IPS DF 6.9 (cell line): ENCODE measurements around the gene SSH2.
"Not testable (repeated sequence)": the region's sequence is repeated elsewhere in the genome, so short reads cannot be mapped to it uniquely, and the experiment has no call there.

Source experiments
- DNase-seq: peaks from one replicate; pipeline ENCODE4 v3.0.0-alpha.2; 2013; ENCODE audit warnings: low read depth, low spot score
- H3K27ac ChIP-seq: one replicate; pipeline ENCODE4 v1.5.1; 2013; ENCODE audit warnings: low read length, control low read depth
- H3K27me3 ChIP-seq: 2 replicates; pipeline ENCODE4 v1.6.1; 2013; ENCODE audit warnings: mild to moderate bottlenecking, low read length; ENCODE audit not compliant: control insufficient read depth, insufficient read depth
- H3K36me3 ChIP-seq: 2 replicates; pipeline ENCODE4 v1.6.1; 2013; ENCODE audit warnings: low read length; ENCODE audit not compliant: control insufficient read depth, insufficient read depth
- H3K4me1 ChIP-seq: 2 replicates; pipeline ENCODE4 v1.6.1; 2013; ENCODE audit warnings: low read length; ENCODE audit not compliant: control insufficient read depth, insufficient read depth
- H3K4me3 ChIP-seq: 2 replicates; pipeline ENCODE4 v1.5.1; 2013; ENCODE audit warnings: mild to moderate bottlenecking, low read length
- H3K9me3 ChIP-seq: 2 replicates; pipeline ENCODE4 v1.6.1; 2013; ENCODE audit warnings: low read length, inconsistent platforms; ENCODE audit not compliant: control insufficient read depth, insufficient read depth
- WGBS: extraction: QIAGEN DNeasy Blood & Tissue Kit; methylation state at CpG from one replicate; pipeline ENCODE4 v1.1.7; 2013; ENCODE audit warnings: mixed read lengths, missing lambda C conversion rate; ENCODE audit not compliant: insufficient read length, insufficient coverage; 5-methylcytosine and 5-hydroxymethylcytosine counted together

SSH2 gene

DNA sequence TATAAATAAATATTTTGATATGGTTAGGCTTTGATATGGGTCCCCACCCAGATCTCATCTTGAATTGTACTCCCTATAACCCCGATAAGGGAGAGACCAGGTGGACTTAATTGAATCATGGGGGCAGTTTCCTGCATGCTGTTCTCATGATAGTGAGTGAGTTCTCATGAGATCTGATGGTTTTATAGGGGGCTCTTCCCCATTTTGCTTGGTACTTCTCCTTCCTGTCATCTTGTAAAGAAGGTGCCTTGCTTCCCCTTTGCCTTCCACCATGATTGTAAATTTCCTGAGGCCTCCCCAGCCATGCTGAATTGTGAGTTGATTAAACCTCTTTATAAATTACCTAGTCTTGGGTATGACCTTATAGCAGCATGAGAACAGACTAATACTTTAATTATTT is 55.7 kb downstream of the SSH2 start:
- H3K4me3 ChIP-seq, H3K27ac ChIP-seq, H3K4me1 ChIP-seq, H3K27me3 ChIP-seq, H3K36me3 ChIP-seq, DNase-seq, H3K9me3 ChIP-seq: not testable (repeated sequence)
- WGBS = no CpG with 5 or more reads among the region's 1 CpG

DNA sequence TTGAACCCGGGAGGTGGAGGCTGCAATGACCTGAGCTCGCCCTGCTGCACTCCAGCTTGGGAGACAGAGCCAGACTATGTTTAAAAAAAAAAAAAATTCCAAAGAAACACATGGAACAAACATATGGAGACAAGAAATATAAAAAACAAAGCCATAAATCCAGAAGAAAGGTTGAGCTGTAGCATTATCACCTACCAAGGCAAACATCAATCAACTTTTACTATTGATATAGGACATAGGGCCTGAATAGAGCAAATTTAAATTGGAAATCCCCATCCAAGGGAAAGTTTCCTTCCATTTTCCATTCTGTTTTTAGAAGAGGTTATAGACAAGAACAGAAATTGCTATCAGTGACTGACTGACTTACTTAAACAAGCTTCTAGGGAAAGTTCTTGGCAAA is 56.6 kb downstream of the SSH2 start:
- Histone ChIP-seq H3K27ac (no peak overlapping the region), H3K4me1 (no peaks in the 10 kb centered on the region), H3K27me3 (no peaks in the 10 kb centered on the region), H3K36me3 (no peaks in the 10 kb centered on the region), H3K4me3 (no peak overlapping the region), H3K9me3 (no peaks in the 10 kb centered on the region)
- WGBS = no CpG with 5 or more reads among the region's 2 CpGs
- no peak for DNase-seq

DNA sequence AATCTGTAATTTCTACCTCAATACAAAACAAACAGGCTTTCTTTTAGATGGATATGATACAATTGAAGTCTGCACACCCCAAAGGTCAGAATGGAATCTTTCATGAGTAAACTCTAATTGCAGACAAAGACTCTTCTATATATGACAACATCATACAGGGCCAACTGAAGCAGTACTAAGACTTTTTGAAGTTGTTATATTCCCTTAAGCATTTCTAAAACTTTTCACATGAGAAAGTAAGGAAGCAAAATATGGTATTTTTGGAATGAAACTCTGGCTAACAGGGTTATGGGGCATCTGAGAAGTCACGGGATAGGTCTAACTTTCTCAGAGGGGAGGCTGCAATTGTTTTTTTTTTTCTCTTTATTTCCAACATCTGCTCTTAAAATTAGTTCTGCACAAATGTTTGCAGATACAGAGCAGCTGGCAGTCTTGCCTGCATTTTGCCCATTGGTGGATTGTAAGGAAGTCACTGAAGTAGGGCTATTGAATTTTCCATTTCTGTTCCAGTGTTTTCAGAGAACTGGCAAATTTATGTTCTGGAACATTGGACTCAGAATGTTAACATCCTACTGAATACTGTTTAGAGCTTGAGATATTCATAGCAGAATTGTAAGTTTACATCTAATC is 59.1 kb downstream of the SSH2 start:
- Histone ChIP-seq H3K36me3 (no peaks in the 10 kb centered on the region), H3K4me3 (no peak overlapping the region), H3K9me3 (no peaks in the 10 kb centered on the region), H3K27me3 (no peaks in the 10 kb centered on the region), H3K4me1 (0 out of 2 replicates have a peak, but pooled peaks cover 1% of the 10 kb centered on the region), H3K27ac (no peak overlapping the region)
- DNase-seq = no peak
- WGBS = no CpG with 5 or more reads among the region's 1 CpG

DNA sequence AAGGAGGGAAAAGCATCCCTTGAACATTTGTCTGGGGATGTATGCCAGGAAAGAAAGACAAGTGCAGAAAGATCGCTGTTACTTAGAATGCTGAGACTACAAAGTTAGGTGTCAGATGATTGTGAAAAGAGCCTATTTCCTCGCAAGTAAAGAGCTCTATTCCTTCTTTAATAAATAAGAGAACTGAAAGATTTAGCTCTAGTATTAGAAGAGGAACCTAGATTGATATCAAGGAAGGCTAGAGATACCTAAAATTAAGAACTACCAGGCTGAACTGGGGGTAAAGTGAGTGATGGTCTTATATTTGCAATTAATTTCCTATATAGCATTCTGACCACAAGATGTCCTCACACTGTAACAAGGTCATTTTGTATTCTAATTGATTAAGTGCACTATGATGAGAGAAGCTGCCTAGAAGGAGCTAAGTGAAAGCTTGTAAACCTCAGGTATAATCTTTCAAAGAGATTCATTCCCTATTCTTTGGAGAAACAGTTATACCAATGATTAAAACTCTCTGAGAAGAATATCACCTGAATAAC is 62.3 kb downstream of the SSH2 start:
- Histone ChIP-seq H3K27me3 (no peaks in the 10 kb centered on the region), H3K4me1 (0 out of 2 replicates have a peak, but pooled peaks cover 1% of the 10 kb centered on the region), H3K36me3 (no peaks in the 10 kb centered on the region), H3K27ac (no peak overlapping the region), H3K9me3 (no peaks in the 10 kb centered on the region), H3K4me3 (no peak overlapping the region)
- DNase-seq = no peak
- no CpG with 5 or more reads among the region's 2 CpGs for WGBS

DNA sequence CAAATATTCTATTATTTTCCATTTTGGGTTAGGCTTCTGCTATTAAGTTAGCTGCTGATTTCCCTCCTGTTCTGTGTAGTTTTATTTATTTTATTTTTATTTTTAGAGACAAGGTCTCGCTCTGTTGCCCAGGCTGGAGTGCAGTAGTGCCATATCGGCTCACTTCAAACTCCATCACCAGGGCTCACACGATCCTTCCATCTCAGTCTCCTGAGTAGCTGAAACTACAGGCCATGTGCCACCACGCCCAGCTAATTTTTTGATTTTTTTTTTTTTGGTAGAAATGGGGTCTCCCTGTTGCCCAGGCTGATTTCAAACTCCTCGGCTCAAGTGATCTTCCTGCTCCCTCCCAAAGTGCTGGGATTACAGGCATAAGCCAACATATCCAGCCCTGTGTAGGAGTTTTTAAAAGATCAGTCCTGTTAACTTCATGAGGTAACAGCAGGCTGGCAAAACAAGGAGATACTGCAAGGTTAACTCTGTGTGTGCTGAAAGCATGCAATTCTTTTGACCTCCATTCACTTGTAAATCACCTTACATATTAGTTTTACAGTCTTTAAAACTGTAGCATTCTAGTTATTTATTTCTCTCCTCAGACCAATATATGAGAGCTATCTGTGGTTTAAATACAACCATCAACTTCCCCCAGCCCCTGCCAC is 63.2 kb downstream of the SSH2 start:
- no peaks in the 10 kb centered on the region for H3K27me3 ChIP-seq
- no peak overlapping the region for H3K27ac ChIP-seq
- no peaks in the 10 kb centered on the region for H3K9me3 ChIP-seq
- H3K36me3 ChIP-seq = no peaks in the 10 kb centered on the region
- WGBS = no CpG with 5 or more reads among the region's 5 CpGs
- no peak overlapping the region for H3K4me3 ChIP-seq
- H3K4me1 ChIP-seq = 0 out of 2 replicates have a peak, but pooled peaks cover 1% of the 10 kb centered on the region
- no peak for DNase-seq

DNA sequence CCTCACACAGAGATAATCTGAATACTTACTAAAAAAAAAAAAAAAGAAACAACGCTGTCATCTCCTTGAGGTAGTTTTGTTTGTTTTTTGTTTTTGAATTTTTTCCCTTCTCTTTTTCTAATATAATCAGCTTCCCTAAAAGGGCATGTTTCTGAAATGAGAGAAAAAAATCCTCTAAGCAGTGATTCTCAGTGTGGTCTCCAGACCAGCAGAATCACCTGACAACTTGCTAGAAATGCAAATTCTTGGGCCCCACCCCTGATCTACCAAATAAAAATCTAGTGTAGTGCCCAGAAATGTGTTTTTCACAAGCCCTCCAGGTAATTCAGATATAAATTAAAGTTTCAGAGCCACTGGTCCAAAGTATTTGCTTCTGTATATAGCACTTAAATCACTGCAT is 65.4 kb downstream of the SSH2 start:
- WGBS = no CpG with 5 or more reads among the region's 1 CpG

DNA sequence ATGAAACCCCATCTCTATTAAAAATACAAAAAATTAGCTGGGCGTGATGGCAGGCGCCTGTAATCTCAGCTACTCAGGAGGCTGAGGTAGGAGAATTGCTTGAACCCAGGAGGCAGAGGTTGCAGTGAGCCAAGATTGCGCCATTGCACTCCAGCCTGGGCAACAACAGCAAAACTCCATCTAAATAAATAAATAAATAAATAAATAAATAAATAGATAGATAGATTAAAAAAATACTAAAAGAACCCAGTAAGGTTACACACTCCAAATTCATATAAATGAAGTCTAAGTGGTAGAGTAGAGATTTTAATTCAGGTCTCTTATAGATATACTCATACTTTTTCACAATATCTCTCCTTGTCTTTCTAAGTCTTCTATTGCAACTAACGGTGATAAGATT is 65.9 kb downstream of the SSH2 start:
- not testable (repeated sequence) for H3K4me1 ChIP-seq, H3K27ac ChIP-seq, H3K36me3 ChIP-seq, DNase-seq, H3K4me3 ChIP-seq, H3K27me3 ChIP-seq, H3K9me3 ChIP-seq
- WGBS = no CpG with 5 or more reads among the region's 4 CpGs

More for the DNA sequence above, 65.4 kb downstream of the SSH2 start:
- no peaks in the 10 kb centered on the region for H3K27me3 ChIP-seq
- DNase-seq = no peak
- H3K27ac ChIP-seq = no peak overlapping the region
- 0 out of 2 replicates have a peak, but pooled peaks cover 1% of the 10 kb centered on the region for H3K4me1 ChIP-seq
- H3K4me3 ChIP-seq = no peak overlapping the region
- no peaks in the 10 kb centered on the region for H3K36me3 ChIP-seq
- no peaks in the 10 kb centered on the region for H3K9me3 ChIP-seq

DNA sequence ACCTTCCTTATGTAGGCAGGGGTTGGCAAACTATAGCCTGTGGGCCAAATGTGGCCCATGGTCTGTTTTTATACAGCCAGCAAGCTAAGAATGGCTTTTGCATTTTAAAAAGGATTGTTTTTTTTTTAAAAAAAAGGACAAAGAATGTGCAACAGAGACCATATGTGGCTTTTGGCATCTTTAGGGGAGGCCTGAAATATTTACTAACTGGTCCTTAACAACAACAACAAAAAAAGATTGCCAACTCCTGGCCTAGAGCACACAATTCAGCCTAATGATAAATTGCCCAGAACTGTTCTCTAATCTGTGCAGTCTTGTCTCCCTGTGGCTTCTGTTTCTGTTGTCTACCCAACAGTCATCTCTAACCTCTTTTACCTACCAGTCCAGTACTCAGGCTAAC is 67.1 kb downstream of the SSH2 start:
- Histone ChIP-seq H3K36me3 (no peaks in the 10 kb centered on the region), H3K4me1 (no peaks in the 10 kb centered on the region), H3K9me3 (no peaks in the 10 kb centered on the region), H3K27ac (no peak overlapping the region), H3K27me3 (no peaks in the 10 kb centered on the region), H3K4me3 (no peak overlapping the region)
- no peak for DNase-seq

DNA sequence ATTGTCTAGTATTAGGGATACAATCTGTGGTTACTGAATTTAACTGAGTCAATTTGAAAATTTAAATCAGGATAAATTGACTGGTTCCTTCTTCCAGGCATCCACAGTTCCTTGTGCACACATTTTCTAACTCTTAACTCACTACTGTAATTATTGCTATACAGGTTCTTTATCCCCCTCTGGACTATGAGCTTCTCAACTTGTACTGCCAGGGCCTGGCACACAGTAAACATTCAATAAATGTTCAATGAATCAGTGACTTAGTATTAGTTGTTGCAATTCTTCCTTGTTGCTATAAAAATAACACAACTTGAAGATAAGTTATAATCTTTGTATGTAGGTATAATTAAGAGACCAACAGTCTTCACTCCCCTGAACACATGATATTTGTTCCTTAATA is 67.9 kb downstream of the SSH2 start:
- DNase-seq = no peak
- Histone ChIP-seq H3K9me3 (no peaks in the 10 kb centered on the region), H3K27ac (no peak overlapping the region), H3K27me3 (no peaks in the 10 kb centered on the region), H3K4me1 (no peaks in the 10 kb centered on the region), H3K4me3 (no peak overlapping the region), H3K36me3 (no peaks in the 10 kb centered on the region)

DNA sequence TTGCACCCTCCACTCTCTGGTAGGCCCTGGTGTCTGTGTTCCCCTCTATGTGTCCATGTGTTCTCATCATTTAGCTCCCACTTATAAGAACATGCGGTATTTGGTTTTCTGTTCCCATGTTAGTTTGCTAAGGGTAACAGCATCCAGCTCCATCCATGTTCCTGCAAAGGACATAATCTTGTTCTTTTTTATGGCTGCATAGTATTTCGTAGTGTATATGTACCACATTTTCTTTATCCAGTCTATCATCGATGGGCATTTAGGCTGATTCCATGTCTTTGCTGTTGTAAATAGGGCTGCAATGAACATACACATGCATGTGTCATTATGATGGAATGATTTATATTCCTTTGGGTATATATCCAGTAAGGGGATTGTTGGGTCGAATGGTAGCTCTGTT is 70.6 kb downstream of the SSH2 start:
- not testable (repeated sequence) for DNase-seq, H3K9me3 ChIP-seq, H3K4me1 ChIP-seq, H3K27ac ChIP-seq, H3K4me3 ChIP-seq, H3K27me3 ChIP-seq, H3K36me3 ChIP-seq
- WGBS = no CpG with 5 or more reads among the region's 4 CpGs

DNA sequence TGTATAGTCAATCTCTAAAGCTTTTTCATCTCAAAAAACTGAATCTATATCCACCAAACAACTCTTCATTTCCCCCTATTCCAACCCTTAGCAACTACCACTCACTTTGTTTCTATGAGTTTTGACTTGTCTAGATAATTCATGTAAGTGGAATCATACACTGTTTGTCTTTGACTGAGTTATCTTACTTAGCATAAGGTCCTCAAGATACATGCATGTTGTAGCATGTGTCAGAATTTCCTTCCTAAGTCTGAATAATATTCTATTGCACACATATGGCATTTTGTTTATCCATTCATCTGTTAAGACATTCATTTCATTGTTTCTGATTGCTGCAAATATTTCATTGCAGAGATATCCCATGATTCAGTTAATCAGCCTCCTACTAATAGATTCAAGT is 72.2 kb downstream of the SSH2 start:
- Histone ChIP-seq H3K36me3 (no peaks in the 10 kb centered on the region), H3K27ac (no peak overlapping the region), H3K4me1 (no peaks in the 10 kb centered on the region), H3K9me3 (no peaks in the 10 kb centered on the region), H3K27me3 (no peaks in the 10 kb centered on the region), H3K4me3 (no peak overlapping the region)
- no peak for DNase-seq
